CD4-positive, alpha-beta T cell treated with Interleukin-15 for 1 hour (primary cell): Measurements from ENCODE around the gene DGKG.
A peak's percentile ranks its signal among the peaks of the same experiment; 100 is the strongest.

Experiments
- DNase-seq: peaks from one replicate; pipeline ENCODE4 v3.0.0-alpha.2; 2020

The DGKG gene

DNA sequence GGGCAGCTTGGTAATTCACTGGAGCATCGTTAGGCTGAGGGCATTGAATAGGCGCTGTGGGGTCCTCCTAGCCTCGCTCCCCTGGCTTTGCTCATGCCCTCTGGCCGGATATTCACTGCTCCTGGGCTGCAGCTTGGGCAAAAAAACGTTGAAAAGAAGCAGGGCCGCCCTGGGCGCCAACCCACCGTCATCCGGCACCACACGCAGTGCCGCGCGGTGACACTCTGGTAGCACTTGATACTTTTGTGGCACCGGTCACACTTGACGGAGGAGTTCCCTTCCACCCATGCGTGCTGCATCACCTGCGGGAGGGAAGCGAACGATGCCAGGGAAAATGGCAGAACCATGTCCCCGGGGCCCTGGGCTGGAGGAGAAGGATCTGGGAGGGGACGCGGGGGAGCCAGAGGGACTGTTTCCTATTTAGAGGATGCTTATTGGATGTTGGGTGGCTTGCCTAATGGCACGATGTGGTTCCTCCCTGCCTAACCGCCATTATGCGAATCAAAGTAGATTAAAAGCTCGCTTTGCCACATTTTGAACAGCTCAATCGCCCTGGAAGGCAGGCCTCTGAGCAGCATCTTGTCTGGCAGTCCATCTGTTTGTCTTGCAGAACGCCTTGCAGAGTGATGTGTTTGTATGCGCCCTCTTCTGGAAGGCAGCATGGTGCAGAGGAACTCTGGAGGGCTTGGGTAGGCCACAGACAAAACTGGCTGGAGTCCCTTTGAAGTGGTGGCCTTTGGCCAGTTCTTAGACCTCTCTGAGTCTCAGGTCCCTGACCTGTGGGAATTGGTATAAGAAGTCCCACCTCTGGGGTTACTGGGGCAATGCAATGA lies 93.2 kb downstream of the DGKG start:
- no peak for DNase-seq

GRCh38 chr3:186267758-186268157 lies 94.3 kb downstream of the DGKG start:
- no peak for DNase-seq

DNA sequence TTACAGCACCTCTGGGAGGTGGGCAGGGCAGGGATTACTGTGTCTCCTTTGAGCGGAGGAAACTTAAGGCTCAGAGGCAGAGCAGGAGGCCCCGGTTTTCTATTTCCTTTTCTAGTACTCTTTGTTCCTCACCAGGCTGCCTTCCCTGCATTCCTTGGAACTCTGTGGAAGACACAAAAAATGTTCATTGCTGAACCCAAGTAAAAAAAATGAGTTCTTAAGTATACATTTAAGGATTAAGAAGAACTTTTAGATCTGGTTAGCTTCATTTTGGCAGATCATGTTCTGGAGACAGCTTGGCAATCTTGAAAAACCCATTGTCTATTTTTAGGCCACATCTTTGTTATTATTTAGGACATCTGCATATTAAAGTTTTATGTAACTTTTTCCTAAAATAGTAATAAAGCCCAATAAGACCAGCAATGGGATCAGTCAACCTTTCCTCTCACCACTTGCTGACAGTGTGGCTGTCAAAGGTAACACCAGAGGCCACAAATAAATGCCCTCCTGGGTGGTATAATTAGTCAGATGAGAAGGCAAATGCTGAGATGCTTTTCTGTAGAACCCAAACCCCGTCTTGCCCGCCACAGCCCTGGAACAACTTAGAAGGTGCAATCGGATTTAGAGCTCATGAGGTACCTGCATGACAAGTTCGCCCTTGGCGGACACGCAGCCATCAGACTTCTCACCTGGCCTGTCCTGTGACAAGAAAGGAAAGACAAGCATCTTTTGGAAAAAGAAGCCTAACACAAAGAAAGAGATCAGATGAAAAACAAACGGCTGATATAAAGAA lies 97.2 kb downstream of the DGKG start:
- DNase-seq, result no peak

GRCh38 chr3:186261638-186262037 lies 100.4 kb downstream of the DGKG start:
- no peak for DNase-seq

DNA sequence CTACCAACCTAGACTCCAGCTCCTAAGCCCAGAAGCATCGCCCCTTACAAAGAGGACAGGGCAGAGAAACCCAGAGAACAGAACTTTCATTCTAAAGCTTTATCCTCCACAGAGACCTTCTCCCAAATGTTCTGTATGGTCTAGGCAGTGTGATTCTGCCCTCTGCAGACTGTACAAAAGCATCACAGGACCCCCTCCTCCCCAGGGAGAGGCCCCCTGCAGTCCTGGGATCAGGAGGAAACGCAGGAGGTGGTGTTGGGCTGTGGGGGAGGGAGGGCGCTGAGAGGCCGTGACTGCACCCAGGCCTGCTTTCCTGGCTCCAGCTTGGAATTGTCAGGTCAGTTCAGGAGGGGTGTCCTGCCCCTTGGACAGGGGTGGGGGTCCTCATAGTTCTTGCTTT lies 101.3 kb downstream of the DGKG start:
- DNase-seq, result no peak

- DNase-seq, result peak; percentile 70
Measured at GRCh38 chr3:186259612-186260383, 102.2 kb downstream of the DGKG start.

GRCh38 chr3:186258968-186259367 lies 103.1 kb downstream of the DGKG start:
- no peak for DNase-seq

DNA sequence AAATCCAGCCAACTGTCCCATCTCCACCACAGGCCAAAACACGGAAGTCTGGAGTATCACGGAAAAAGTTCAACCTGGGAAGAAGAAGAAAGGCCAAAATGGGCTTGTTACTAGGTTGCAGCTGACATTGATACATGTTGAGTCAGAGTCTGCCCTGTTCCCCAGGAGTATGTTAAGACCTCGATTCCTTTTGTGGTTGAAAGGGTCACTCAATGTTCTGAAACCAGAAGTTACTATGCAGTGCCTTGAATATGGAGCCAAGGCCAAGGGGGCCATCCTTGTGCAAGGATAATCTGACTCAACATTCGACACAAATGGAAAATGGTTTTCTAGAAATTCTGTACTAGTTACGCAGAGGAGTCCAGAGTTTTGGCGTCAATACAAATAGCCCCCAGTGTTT lies 104.2 kb downstream of the DGKG start:
- DNase-seq, result no peak

DNA sequence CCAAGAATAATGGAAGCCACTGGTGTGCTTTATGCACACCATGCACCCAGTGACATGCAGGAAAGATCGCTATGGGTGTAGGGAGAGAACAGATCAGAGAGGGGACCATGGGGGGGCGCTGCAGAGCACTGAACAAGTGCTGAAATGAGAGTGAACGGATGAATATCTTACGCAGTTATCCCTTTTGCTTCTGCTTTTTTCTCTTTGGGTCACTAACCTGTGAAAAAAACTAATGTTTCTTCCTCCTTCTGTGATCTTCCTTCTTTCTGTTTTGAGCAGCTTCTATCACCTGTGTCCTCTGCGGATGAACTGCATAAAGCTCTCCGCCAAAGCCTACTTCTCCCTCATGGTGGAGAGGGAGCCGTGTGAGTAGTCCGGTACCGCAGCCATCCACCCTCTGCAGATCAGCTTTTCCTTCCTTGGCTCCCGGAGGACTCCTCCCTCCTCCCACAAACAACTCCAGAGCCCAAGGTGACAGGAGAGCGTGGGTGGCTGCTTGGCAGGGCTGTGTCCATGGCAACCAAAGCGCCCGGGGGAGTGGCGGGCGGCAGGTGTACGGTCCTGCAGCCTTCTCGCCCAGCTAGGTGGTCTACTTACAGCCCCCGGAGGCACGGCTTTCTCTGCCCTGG lies 106.2 kb downstream of the DGKG start:
- DNase-seq, result peak; percentile 43

GRCh38 chr3:186254676-186255650 lies 107.1 kb downstream of the DGKG start:
- peak; percentile 58 for DNase-seq

DNA sequence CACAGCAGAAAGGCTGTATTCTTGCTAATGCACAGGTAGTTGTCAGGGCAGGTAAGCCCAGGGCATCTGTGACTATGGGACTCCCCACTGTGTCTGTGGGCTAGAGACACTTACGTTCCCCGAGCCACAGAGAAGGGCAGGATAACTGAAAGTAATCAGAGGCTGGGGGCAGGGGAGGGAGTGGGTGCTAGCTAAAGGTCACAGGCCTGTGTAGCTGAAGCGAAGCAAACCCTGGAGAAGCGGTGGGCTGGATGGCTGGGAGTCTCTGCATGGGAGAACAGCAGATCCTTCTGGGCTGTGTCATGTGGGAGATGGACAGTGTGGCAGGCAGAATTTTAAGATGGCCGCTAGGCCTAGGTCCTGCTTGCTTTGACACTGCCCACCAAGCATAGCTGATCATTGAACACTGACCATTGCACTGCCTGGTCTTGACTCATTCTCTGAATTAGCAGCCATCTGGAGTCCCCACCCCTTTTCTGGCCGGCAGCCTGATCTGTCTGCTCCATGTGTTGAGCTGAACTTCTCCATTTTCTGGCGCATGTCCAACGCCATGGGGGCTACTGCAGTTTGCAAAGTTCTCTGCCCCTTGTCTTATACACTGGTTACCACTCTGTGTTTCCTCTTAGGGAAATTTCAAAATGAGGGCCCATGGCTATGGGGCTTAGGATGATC lies 110.0 kb downstream of the DGKG start:
- DNase-seq, result no peak

GRCh38 chr3:186248850-186249249 lies 113.2 kb downstream of the DGKG start:
- DNase-seq, result no peak

DNA sequence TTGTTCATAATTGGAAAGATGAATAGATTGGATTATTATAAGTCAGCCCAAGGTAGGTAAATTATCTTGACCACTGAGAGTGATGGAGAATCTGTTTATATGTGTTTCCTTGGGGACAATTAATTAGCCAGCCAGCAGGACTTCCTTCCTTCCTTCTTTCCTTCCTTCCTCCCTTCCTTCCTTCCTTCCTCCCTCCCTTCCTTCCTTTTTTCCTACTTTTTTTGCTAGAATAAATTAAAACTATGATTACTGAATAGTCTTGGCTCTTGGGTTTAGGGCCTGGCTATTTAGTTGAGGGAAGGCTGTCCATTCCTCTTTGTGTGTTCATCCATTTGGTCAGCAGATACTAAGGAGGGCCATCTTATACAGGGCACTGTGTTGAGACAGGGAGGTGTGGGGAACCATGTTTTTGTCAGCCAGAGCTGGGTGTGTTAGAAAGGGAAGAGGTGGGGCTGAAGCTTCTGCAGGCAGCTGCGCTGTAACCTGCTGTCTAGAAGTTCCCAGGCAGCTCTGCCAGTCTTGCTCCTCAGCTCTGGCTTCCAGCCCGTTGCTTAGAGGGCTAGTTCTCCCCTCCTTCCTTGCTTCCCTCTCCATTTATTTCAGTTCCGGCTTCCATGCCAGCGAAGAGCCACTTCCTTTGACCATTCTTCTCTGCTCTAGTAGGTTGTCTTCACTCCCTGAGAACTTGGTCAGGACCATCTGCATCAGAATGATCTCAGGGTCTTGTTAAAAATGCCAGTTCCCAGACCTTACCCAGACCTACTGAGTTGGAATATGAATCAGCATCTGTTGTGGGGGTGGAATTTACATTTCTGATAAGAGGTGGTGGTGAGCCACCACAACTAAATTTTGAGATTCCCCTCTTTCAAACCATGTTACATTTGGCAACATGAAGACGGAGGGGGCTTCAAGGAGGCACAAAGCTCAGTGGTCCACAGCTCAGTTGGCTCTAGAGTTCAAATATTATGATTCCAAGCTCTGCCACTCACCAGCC lies 113.9 kb downstream of the DGKG start:
- no peak for DNase-seq

DNA sequence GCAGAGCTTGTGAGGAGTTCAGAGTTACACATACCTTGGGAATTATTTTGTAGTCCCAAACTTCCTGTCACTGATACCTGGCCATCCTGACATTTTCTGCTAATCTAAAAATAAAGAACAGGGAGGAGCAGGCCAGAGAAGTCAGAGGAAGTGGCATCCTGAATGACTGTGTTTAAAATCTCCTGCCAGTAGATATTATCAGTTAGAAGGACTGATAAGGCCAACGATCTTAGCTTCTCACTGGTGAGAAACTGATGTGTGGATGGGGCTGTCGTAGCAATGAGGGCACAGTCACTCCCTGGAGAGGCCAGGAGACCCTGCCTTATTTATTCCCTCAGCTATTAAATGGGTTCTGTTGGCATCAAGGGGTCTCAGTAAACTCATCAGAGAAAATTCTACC lies 115.1 kb downstream of the DGKG start:
- DNase-seq, result no peak

GRCh38 chr3:186244016-186244415 lies 118.0 kb downstream of the DGKG start:
- DNase-seq, result no peak

- peak; percentile 45 for DNase-seq
Measured at GRCh38 chr3:186241910-186242821, 119.9 kb downstream of the DGKG start.

GRCh38 chr3:186239321-186239720 lies 122.7 kb downstream of the DGKG start:
- DNase-seq, result no peak

DNA sequence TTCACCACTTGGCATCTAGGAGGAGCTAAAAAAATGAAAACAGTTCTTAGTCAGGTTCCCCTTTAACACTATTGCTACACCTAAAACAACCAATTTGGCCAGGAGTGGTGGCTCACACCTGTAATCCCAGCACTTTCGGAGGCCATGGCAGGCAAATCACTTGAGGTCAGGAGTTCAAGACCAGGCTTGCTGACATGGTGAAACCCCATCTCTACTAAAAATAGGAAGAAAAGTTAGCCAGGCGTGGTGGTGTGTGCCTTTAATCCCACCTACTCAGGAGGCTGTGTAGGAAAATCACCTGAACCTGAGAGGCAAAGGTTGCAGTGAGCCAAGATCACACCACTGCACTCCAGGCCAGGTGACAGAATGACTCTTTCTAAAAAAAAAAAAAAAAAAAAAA lies 124.1 kb downstream of the DGKG start:
- DNase-seq, result no peak
